HepG2 (cell line): Measurements from ENCODE around the gene GBA2. TPM values are rescaled to one million over a fixed set of nuclear protein-coding genes. Genes with fewer than 3 reads are reported as not detected.

Experiments
- AHR ChIP-seq: IDR thresholded peaks from 2 replicates; pipeline ENCODE4 v1.6.1; 2018; ENCODE audit warnings: missing genetic modification reagents, missing compliant biosample characterization
- ATF3 ChIP-seq: sonication (generic); formaldehyde crosslinking; IDR thresholded peaks from 2 replicates; pipeline ENCODE4 v1.4.0; 2020; ENCODE audit warnings: missing genetic modification reagents
- BRCA1 ChIP-seq: sonication (generic); formaldehyde crosslinking; IDR thresholded peaks from 2 replicates; pipeline ENCODE4 v1.4.0; 2020; ENCODE audit warnings: missing genetic modification reagents
- CEBPZ ChIP-seq: IDR thresholded peaks from 2 replicates; pipeline ENCODE4 v1.6.1; 2012; ENCODE audit warnings: low read length, improper control_type of control experiment
- CENPT ChIP-seq: sonication (generic); formaldehyde crosslinking; IDR thresholded peaks from 2 replicates; pipeline ENCODE4 v1.8.0; 2022; ENCODE audit warnings: low read depth, mild to moderate bottlenecking, moderate library complexity, missing genetic modification reagents
- DNMT3B ChIP-seq: conservative IDR thresholded peaks from 2 replicates; pipeline ENCODE4 v1.6.1; 2016; ENCODE audit warnings: missing biosample characterization, control low read depth
- EP300 ChIP-seq, 3 experiments: sonication (generic) in 1 of 3; formaldehyde crosslinking in 1 of 3; IDR thresholded peaks; 2 replicates each; pipeline versions ENCODE4 v1.5.1 to v1.6.1; 2011 to 2020; ENCODE audit warnings: low read depth in 2 of 3, low read length in 2 of 3, borderline replicate concordance in 1 of 3, improper control_type of control experiment in 1 of 3, mild to moderate bottlenecking in 1 of 3, missing genetic modification reagents in 1 of 3, moderate library complexity in 1 of 3
- HIVEP1 ChIP-seq: sonication (generic); formaldehyde crosslinking; IDR thresholded peaks from 2 replicates; pipeline ENCODE4 v1.4.0; 2020; ENCODE audit warnings: mild to moderate bottlenecking, missing genetic modification reagents
- MAFK ChIP-seq, 2 experiments: IDR thresholded peaks in 1 of 2; conservative IDR thresholded peaks in 1 of 2; 2 replicates each; pipeline ENCODE4 v1.6.1; 2011; ENCODE audit warnings: improper control_type of control experiment in 2 of 2, low read length in 2 of 2
- MATR3 ChIP-seq: sonication (generic); formaldehyde crosslinking; IDR thresholded peaks from 2 replicates; pipeline ENCODE4 v1.4.0; 2020; ENCODE audit warnings: missing genetic modification reagents
- MTF2 ChIP-seq: sonication (generic); formaldehyde crosslinking; IDR thresholded peaks from 2 replicates; pipeline ENCODE4 v1.5.0; 2020; ENCODE audit warnings: missing genetic modification reagents, borderline replicate concordance
- PAF1 ChIP-seq: IDR thresholded peaks from 2 replicates; pipeline ENCODE4 v1.6.1; 2016; ENCODE audit warnings: missing genetic modification reagents, missing compliant biosample characterization
- PHF20 ChIP-seq: sonication (generic); formaldehyde crosslinking; IDR thresholded peaks from 2 replicates; pipeline ENCODE4 v1.5.0; 2020; ENCODE audit warnings: mild to moderate bottlenecking, missing genetic modification reagents
- RFXANK ChIP-seq: IDR thresholded peaks from 2 replicates; pipeline ENCODE4 v1.6.1; 2016
- SRSF4 ChIP-seq: fragments of 200-400 bp; formaldehyde crosslinking; IDR thresholded peaks from one replicate; pipeline ENCODE4 v1.6.1; 2018; ENCODE audit warnings: mild to moderate bottlenecking, low read depth, low read length, moderate library complexity; ENCODE audit not compliant: poor library complexity, severe bottlenecking
- TCF12 ChIP-seq, 2 experiments: fragments of 450-650 bp in 1 of 2; sonication (generic) in 1 of 2; formaldehyde crosslinking in 1 of 2; IDR thresholded peaks; 2 replicates each; pipeline versions ENCODE4 v1.6.1 to v1.8.0; 2017 to 2022; ENCODE audit warnings: antibody characterized with exemption in 1 of 2, mild to moderate bottlenecking in 1 of 2, missing genetic modification reagents in 1 of 2, moderate library complexity in 1 of 2
- ZC3H13 ChIP-seq: sonication (generic); formaldehyde crosslinking; IDR thresholded peaks from 2 replicates; pipeline ENCODE4 v1.8.1; 2023; ENCODE audit warnings: mild to moderate bottlenecking, missing genetic modification reagents, moderate library complexity
- ZFP36 ChIP-seq: fragments of 150-350 bp; IDR thresholded peaks from 2 replicates; pipeline ENCODE4 v1.6.1; 2018; ENCODE audit warnings: borderline replicate concordance, low read length, low read depth; ENCODE audit not compliant: partially characterized antibody
- ZFP62 ChIP-seq: sonication (generic); formaldehyde crosslinking; IDR thresholded peaks from 2 replicates; pipeline ENCODE4 v1.4.0; 2020; ENCODE audit warnings: missing genetic modification reagents
- ZNF414 ChIP-seq: sonication (generic); formaldehyde crosslinking; IDR thresholded peaks from 2 replicates; pipeline ENCODE4 v1.5.0; 2020; ENCODE audit warnings: missing genetic modification reagents
- ZNF619 ChIP-seq: sonication (generic); formaldehyde crosslinking; IDR thresholded peaks from 2 replicates; pipeline ENCODE4 v1.4.0; 2020; ENCODE audit warnings: mild to moderate bottlenecking, missing genetic modification reagents
- ZNF629 ChIP-seq: sonication (generic); formaldehyde crosslinking; conservative IDR thresholded peaks from 2 replicates; pipeline ENCODE4 v1.5.0; 2020; ENCODE audit warnings: missing genetic modification reagents
- ZUFSP ChIP-seq: sonication (generic); formaldehyde crosslinking; IDR thresholded peaks from 2 replicates; pipeline ENCODE4 v1.9.0; 2021; ENCODE audit warnings: missing genetic modification reagents, mild to moderate bottlenecking, borderline replicate concordance
- polyA plus RNA-seq, 8 experiments: library from polyadenylated mRNA; depleted of rRNA in 3 of 8; stranded (reverse) in 7 of 8; unstranded in 1 of 8; fragments of >200 nt; fragmentation: Illumina TruSeq in 4 of 8; extraction: Trizol in 4 of 8; gene quantifications; 2 replicates each; pipeline versions ENCODE4 v1.2.1 to v1.2.3, GENCODE V29; 2011 to 2016; ENCODE audit warnings: low read depth in 4 of 8, missing spikeins in 1 of 8, mixed read lengths in 1 of 8; ENCODE audit not compliant: insufficient read depth in 1 of 8
- total RNA-seq, 5 experiments: library from RNA; depleted of rRNA; stranded (reverse); fragments of >200 nt; fragmentation: Illumina TruSeq; extraction: Trizol; gene quantifications; 2 replicates each; pipeline ENCODE4 v1.2.3, GENCODE V29; 2016; ENCODE audit warnings: low read depth in 1 of 5

Gene GBA2
- total and polyA plus RNA-seq, 2 of the 13 experiments (the other 11 are each of a cell fraction or from before 2014, with no cell fraction given): 37.5 to 86.1 TPM

GRCh38 chr9:35756275-35757225 lies 7.5 kb upstream of the GBA2 start (continued):
- 0 out of 2 replicates have a peak, but pooled peaks have one; percentile 31 for TF ChIP-seq MTF2 (CRISPR knock-in tag)
- TF ChIP-seq PHF20 (CRISPR knock-in tag): peak; percentile 69
- TF ChIP-seq BRCA1 (CRISPR knock-in tag): 0 out of 2 replicates have a peak, but pooled peaks have one; percentile 36
- no peak for TF ChIP-seq MAFK (conservative IDR thresholded peaks at IDR 0.05 in 1 of 2, IDR thresholded peaks at IDR 0.05 in 1 of 2; ENCODE audit: low read length in 2 of 2)
- no peak for TF ChIP-seq MATR3 (CRISPR knock-in tag)
- TF ChIP-seq DNMT3B: no peak
- no peak; the same call in 1 of the 2 replicates for TF ChIP-seq ZNF619 (CRISPR knock-in tag)
- TF ChIP-seq CENPT: no peak
- TF ChIP-seq PAF1 (CRISPR knock-in tag): no peak; the same call in 1 of the 2 replicates
- no peak; the same call in none of the 2 replicates for TF ChIP-seq ATF3 (CRISPR knock-in tag)
- no peak; the same call in 1 of the 2 replicates for TF ChIP-seq RFXANK
- no peak for TF ChIP-seq CEBPZ
- no peak for TF ChIP-seq EP300 (IDR thresholded peaks at IDR 0.05; ENCODE audit: low read depth in 2 of 2, low read length in 2 of 2)
- TF ChIP-seq EP300 (CRISPR knock-in tag; IDR thresholded peaks at IDR 0.05; ENCODE audit: borderline replicate concordance): no peak
- TF ChIP-seq TCF12 (IDR thresholded peaks at IDR 0.05): no peak
- TF ChIP-seq TCF12 (CRISPR knock-in tag; IDR thresholded peaks at IDR 0.05): peak; percentile 61; the same call in 1 of the 2 replicates
- TF ChIP-seq ZC3H13 (CRISPR knock-in tag): 0 out of 2 replicates have a peak, but pooled peaks have one; percentile 54
- TF ChIP-seq AHR (CRISPR knock-in tag): no peak
- TF ChIP-seq ZNF629: no peak
- TF ChIP-seq ZFP62 (CRISPR knock-in tag): no peak
- TF ChIP-seq ZUFSP (CRISPR knock-in tag): no peak
- no peak for TF ChIP-seq ZFP36
- no peak for TF ChIP-seq SRSF4
- no peak; the same call in 1 of the 2 replicates for TF ChIP-seq HIVEP1
- TF ChIP-seq ZNF414 (CRISPR knock-in tag): peak; percentile 90
